Measurements from ENCODE around the gene ZNF132. TPM values are rescaled to one million over a fixed set of nuclear protein-coding genes. Genes with fewer than 3 reads are reported as not detected.

The ZNF132 gene
- total and polyA plus RNA-seq, 9 of the 15 experiments (the other 6 are each of a cell fraction or from before 2014, with no cell fraction given): 0.03 to 0.42 (median 0.10) TPM; not detected in 5

- no peak for TF ChIP-seq ZNF740 (CRISPR knock-in tag; IDR thresholded peaks at IDR 0.05)
- no peak for TF ChIP-seq ZNF740 (tag; IDR thresholded peaks at IDR 0.05)
- TF ChIP-seq TEAD4 (IDR thresholded peaks at IDR 0.05; ENCODE audit: low read length): peak; percentile 37; the same call in 1 of the 2 replicates
- TF ChIP-seq TEAD4 (CRISPR knock-in tag; IDR thresholded peaks at IDR 0.05; ENCODE audit: borderline replicate concordance): no peak
- TF ChIP-seq NELFE (IDR thresholded peaks at IDR 0.05; ENCODE audit: insufficient read depth, insufficient read length): no peak
- peak; percentile 85 for TF ChIP-seq FUS (optimal IDR thresholded peaks at IDR 0.05; ENCODE audit: low read depth, low read length)
- TF ChIP-seq ZNF592 (IDR thresholded peaks at IDR 0.05): no peak
- TF ChIP-seq RREB1 (CRISPR knock-in tag; IDR thresholded peaks at IDR 0.05): no peak
- TF ChIP-seq SIX5 (IDR thresholded peaks at IDR 0.05; ENCODE audit: borderline replicate concordance in 1 of 2, insufficient read depth in 1 of 2, low read depth in 1 of 2, low read length in 2 of 2): peak; percentile 77 to 78; a peak in 3 of 4 replicates
- no peak for TF ChIP-seq SRSF9 (IDR thresholded peaks at IDR 0.05; ENCODE audit: borderline replicate concordance, low read depth, low read length)
- TF ChIP-seq SMAD3 (CRISPR knock-in tag; conservative IDR thresholded peaks at IDR 0.05): no peak
- TF ChIP-seq ZNF146 (CRISPR knock-in tag; IDR thresholded peaks at IDR 0.05; ENCODE audit: unreplicated experiment): no peak
- TF ChIP-seq ATF6 (CRISPR knock-in tag; IDR thresholded peaks at IDR 0.05): no peak
These were observed 36.0 kb upstream of the ZNF132 start, which contains the start of gene ZNF446 (continued) for GRCh38 chr19:58475714-58476497.

All from K562 (cell line).